ENCODE data around the gene SERPINC1.
"Not testable (repeated sequence)": the region's sequence is repeated elsewhere in the genome, so short reads cannot be mapped to it uniquely, and the experiment has no call there.

SERPINC1 gene

DNA sequence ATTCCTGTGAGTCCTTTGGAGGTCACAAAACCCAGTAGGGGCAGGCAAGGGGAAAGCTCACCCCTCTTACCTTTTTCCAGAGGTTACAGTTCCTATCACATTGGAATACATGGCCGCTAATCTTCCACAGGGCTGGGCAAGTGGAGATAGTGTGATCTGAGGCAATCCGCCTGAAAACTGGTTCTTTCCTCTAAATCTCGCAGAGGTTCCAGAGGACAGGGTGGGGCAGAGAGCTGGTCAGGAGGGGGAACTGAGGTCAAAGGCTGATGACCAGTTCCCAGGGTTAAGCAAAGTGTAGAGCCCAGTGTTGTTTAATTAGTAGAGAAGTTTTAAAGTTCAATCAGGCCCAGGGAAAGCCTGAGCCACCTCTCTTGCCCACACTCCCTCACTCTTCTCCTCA lies at the start of gene SERPINC1:
SERPINC1 (minus strand) TSS at position 179 of the 400 bp plus-strand sequence; CDS start at position 111, 68 bp downstream.
- DNase-seq, result no peak

DNA sequence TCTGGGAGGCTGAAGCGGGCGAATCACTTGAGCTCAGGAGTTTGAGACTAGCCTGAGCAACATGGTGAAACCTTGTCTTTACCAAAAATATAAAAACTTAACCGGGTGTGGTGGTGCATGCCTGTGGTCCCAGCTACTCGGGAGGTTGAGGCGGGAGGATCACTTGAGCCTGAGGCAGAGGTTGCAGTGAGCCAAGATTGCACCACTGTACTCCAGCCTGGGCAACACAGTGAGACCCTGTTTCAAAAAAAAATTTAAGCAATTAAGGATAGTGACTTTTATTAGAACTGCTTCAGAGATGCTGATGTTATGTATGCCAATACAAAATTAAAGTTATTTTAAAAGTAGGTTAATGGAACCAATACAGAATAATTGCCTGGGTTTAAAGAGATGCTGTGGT lies 48.8 kb upstream of the SERPINC1 start:
- not testable (repeated sequence) for DNase-seq

DNA sequence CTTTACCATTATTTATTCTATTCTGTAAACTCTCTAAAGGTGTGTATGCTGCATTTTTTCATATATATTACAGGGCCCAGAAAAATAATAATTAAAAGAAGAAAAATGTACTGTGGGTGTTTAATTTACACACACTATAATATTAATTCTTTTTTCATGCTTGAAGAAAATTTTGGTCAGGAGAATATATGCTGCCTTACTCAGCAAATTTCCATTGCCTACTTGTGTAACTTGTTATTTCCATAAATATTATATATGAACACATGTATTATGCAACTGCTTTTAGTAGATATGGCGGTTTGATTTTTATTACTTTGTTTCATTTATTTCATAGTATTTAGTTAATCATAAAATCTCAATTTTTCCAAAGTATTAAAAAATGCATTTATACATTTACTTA lies 46.4 kb upstream of the SERPINC1 start:
- DNase-seq, result no peak

DNA sequence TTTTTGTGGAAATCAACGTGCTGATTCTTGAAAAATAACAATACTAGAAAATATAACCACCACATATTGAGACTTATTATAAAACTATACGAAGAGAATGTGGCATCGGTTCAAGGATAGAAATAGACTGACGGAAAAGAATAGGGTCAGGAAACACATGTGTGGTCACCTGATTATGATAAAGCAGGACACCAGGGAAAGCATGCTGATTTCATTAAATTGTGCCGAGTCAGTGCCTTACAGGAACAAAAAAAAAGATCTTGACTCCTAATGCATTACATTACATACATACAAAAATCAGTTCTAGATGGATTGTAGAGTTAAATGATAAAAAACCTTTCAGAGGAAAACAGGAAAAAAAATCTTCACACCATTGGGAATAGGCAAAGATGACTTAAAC lies 43.5 kb upstream of the SERPINC1 start:
- DNase-seq, result no peak

DNA sequence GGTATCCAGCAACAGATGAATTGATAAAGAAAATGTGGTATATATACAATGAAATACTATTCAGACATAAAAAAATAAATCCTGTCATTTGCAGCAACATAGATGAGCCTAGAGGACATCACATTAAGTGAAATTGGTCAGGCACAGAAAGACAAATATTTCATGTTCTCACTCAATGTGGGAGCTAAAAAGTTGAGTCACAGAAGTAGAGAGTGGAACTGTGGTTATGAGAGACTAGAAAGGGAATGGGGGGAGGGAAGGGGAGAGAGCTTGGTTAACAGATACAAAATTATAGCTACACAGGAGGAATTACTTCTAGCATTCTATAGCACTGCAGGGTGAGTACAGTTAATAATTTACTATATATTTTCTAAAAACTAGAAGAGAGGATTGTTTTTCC lies 37.1 kb upstream of the SERPINC1 start:
- DNase-seq, result no peak

DNA sequence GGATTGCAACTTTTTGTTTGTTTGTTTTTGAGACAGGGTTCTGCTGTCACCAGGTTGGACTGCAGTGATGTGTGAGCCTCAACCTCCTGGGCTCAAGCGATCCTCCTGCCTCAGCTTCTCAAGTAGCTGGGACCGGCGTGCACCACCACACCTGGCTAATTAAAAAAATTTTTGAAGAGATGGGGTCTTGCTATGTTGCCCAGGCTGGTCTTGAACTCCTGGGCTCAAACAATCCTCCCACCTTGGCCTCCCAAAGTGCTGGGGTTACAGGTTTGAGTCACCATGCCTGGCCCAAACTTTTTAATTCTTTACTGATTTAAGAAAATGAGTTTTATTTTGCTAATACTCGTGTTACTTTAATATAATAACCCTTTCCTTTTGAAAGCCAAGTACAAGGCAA lies 31.5 kb upstream of the SERPINC1 start:
- no peak for DNase-seq

DNA sequence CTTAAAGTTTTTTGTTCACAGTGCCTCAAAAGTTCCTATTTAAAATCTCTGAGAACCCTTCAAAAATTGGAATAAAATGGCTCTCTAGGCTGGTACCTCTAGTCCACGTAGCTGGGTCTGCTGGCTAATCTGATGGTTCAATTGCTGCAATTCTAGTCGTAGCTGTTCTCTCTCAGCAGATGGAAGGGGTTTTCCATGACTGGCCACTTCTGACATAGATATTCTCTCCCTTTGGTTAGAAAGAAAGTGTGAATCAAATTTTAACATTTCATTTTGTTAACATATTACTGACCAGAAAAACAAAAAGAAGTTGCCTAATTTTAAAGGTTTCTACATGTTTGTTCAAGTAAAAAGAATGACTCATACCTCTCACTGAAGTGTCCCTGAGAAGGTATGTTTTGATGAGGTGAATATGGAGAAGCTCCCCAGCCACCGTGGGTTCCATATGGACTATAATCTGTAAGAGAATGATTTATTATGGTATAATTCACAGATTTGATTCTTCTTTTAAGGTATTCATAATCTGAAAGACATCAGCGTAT lies 29.3 kb upstream of the SERPINC1 start:
- DNase-seq, result no peak

DNA sequence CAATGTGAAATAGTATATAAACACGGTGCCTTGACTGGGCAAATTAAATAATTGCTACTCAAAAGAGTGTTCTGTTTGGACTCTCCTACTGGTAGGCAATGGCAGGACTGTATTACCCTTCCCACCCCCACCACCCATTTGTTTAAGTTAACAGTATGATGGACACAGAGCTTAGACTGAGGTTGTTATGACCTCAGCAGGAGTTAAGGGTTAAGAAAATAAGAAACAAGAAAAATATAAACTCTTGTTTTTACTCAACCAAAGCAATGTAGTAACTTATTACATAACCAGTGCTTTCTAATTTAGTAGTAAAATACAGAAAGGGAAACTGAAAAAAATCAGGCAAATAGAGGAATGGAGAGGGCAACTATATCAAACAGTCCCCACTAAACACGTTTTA lies 19.9 kb upstream of the SERPINC1 start:
- no peak for DNase-seq

DNA sequence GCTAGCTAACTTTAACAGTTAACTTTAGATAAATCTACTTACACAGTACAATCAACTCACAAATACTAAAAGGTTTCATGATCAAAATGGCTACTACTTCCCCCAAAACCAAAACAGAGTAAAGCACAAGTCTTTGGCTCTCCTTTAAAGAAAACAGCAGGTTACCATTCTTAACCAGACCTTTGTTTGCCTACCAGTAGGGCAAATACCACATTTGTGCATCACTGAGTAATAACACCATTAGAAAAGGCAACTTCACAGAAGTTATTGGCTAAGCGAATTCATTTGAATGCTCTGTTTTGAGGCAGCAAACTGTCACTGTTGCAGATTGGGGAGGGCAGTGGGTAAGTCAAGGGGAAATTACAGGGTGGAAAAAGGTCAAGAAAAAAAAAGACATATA lies 17.3 kb upstream of the SERPINC1 start:
- DNase-seq, result no peak

DNA sequence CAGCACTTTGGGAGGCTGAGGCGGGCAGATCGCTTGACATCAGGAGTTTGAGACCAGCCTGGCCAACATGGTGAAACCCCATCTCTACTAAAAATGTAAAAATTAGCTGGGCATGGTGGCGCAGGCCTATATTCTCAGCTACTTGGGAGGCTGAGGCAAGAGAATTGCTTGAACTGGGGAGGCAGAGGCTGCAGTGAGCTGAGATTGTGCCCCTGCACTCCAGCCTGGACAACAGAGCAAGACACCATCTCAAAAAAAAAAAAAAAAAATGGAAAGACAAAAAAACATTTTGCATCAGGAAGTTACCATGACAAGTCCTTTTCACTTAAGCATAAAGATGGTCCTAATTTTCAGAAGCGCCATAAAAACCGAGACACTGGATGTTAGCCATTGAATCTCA lies 13.4 kb upstream of the SERPINC1 start:
- not testable (repeated sequence) for DNase-seq

DNA sequence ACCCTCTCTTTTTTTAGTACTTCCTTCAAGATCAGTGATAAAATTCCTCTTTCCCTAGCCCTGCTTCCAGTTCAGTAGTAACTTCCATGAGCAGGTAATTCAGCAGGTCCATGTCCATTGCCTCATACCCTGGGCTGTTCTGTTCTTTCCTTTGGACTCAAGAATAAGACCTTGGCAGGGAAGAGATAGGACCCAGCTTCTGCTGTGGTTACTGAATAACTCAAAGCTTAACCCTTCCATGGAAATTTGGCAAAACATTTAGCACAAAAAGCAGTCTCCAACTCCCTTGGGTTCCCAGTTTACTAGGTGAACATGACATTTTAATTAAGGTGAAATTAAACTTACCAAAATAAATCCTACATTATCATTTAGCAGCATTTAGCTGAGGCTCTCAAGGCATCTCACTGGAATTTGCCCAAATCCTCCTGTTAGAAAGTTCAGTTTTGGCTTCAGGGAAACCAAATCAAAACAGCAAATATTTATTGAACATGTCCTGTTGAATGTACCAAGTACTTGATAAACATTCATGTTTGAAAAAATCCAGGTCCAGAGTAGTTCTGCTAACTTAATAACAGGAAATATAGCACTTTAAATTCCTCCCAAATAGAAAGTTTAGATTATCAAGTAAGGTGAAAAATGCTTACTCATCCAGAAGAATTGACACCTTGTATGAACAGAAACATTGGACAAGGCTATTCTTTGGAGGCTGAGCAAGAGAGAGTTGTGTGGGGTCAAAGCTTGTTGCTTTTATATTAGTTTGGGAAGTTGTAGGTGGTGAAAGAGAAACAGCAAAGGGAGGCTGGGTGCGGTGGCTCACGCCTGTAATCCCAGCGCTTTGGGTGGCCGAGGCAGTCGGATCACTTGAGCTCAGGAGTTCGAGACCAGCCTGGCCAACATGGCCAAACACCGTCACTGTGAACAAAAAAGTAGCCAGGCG lies 8.4 kb upstream of the SERPINC1 start:
- no peak for DNase-seq

DNA sequence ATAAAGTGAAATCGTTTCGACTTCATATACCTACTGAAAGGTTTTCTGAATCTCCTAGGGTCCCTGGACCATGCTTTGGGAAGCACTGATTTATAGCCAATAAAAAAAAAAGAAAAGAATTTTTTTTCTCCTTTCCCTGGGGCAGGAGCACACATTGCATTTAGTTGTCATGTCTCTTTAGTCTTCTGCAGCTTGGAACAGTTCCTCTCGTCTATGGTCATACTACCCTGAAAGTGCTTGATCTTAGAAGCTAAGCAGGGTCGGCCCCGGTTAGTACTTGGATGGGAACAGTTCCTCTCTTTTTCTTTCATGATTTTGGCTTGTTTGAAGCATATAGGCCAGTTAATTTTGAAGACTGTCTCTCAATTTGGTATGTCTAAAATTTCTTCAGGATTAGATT lies 3.7 kb upstream of the SERPINC1 start:
- DNase-seq, result no peak

DNA sequence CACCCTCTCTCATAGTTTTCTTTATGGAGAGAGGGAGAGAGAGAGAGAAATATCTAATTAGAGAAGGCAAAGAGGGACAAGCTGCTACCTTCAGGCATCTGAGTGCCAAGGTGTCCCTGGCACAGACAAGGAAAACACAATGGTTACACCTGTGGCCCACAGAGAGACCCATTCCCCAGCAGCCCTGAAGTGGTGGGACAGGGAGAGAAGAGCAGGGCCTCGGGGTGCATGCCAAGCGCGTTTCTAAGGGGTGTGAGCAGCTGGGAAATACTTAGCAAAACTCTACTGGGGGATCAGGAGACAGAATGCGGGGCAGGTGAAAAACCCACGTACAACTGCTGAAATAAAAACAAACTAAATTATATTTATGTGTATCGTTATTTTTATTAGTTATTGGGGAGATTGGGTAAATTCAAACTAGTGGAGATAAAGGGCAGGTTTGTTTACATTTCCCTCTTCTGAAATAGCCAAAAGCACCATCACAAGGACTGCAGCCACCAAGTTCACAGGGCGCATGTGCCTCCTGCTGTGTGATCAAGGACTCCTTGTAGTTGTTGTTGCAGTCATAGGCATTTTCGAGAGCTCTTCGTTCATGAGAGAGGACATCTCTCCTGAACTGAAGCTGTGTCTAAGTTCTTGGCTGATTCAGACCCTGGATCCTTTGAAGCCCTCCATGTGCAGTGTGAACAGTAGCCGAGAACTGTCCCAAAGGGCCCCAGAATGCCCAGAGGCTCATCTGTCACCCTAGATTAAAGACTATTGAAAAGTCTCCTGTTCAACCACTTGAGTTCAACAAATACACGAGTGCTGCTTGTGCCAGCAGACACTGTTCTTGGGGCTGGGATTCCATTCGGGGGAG lies 737 bp upstream of the SERPINC1 start:
- DNase-seq, result no peak

DNA sequence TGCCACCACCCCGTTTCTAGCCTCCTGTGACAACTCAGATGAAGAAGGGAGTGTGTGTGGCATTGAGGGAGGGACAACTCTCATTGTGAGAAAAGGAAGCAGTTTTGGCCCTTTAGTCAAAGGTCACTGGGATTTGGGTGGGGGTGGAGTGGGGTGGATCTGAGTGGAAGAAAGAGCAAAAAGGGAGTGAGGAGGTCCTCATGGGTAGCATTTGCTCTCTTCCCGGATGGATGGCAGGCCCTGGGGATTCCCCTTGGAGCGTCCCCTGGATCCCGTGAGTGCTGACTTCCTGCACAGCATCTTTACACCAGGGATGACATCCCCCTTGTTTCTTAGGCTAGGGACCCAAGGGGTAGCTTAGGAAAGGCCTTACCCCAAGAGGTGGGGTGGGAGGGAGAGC lies 460 bp downstream of the SERPINC1 start:
- DNase-seq, result no peak

DNA sequence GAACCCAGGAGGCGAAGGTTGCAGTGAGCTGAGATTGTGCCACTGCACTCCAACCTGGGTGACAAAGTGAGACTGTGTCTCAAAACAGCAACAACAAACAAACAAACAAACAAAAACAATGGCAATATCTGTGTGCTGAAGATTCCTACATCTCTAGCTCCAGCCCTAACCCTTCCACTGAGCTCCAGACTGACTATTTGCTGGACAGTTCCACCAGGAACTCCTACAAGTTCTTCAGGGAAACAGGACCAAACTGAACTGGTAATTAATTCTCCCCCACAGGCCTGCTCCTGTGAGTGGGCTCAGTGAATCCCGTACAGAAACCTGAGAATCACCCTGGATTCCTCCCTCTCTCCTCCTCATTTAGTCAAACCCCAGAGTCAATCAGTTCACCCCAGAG lies 1.5 kb downstream of the SERPINC1 start:
- DNase-seq, result no peak

DNA sequence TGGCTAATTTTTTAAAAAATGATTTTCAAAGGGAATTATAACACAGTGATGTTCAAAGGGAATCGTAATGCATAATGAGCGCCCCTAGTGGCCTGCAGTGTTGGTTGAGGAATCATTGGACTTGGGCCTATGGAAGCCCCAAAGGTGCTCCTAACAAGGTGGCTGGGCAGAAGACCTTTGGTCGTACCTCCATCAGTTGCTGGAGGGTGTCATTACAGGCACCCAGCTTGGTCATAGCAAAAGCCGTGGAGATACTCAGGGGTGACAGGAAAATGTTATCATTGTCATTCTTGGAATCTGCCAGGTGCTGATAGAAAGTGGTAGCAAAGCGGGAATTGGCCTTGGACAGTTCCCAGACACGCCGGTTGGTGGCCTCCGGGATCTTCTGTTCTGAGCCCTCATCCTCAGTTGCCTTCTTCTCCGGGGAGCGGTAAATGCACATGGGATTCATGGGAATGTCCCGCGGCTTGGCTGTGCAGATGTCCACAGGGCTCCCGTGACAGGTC lies 2.7 kb downstream of the SERPINC1 start:
- peak; percentile 52 for DNase-seq

DNA sequence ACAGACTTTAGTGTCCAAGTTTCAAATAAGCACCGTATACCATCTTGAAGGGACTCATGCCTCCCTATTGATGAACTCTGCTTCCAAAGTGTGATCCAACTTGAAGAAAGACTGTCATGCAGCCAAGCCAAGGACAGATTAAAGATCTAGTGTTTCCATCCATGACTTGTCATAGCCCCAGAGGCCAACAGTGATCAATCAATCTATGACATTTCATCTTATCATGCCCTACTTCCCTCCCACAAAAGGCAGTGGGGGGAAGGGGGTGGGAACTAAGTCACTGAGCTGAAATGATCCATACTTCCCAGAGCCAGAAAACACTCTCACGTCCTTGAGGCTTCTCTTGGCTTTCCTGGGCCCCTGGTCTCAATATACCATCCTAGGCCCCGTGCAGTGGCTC lies 4.0 kb downstream of the SERPINC1 start:
- no peak for DNase-seq

DNA sequence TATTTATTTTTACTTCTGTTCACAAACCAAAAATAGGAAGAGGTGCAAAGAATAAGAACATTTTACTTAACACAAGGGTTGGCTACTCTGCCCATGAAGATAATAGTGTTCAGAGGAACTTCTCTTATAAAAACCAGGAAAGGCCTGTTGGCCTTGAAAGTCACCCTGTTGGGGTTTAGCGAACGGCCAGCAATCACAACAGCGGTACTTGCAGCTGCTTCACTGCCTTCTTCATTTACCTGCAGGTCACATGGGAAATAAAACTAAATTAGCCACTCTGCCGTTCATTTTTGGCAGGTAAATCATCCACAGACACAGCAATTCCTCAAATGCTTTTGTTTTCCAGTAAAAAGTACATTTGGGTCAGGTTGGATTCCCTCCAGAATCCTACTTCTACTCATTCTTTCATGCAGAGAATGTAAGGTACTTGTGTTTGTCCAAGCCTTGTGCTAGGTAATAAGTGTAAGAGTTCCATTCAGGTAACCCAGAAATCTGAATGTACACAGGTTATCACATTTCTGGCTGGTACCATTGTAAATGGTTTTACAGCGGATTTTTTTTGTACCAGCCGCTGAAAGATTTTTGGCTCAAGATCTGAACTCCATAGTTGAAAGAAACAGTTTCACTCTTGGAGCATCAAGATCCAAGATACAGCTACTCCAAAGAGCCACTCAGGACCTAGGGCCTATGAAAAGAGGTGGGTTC lies 13.1 kb downstream of the SERPINC1 start:
- no peak for DNase-seq

DNA sequence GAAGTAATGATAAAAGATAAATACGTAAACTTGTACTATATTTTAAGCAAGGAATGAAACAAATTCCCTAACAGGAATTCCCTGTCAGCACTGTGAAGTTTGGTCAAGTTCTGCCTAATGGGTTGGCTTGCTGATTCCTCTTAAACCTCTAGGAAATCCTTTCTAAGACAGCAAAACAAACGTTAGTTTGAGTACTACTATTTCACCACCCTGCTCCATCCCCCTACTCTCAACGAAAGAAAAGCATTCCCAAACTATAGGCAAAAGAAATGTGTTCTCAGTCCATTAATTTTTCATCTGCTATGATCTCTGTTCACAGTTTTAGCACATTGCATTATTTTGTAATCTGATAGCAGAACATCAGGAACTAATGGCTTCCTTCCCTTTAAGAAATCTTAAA lies 16.1 kb downstream of the SERPINC1 start:
- DNase-seq, result no peak

DNA sequence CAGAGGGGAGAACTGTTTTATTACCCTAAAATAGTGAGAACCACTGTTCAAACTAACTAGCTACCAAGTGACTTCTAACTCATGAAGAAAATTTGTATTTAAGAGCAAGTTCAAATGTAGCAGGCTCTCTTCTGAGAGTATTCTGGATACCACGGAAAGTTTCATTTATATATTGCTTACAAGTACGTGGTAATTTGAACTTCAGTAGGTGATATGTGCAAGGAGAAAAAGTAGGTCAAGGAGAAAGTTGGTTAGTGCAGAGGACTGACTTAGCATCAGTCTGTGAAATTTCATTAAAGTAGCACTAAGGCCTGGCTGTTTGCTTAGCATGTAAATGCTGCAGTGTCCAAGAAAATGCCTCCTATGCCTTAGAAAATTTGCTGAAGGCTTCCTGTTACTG lies 16.7 kb downstream of the SERPINC1 start:
- no peak for DNase-seq

DNA sequence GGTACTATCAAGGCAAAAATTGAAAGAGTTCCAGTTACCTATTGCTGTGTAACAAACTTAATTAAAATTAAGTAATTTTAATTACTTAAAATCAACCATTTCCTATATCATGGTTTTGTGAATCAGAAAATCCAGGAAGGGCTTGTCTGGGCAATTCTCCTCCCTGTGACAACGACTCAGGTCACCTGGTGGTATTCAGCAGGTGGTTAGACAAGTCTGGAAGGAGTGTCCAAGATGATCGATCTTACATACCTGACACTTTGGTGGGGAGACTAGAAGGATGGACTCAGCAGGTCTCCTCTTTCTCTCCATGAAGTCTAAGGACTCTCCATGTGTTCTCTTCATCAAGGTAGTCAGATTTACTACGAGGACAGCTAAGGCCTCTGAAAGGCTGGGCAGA lies 22.9 kb downstream of the SERPINC1 start:
- no peak for DNase-seq

DNA sequence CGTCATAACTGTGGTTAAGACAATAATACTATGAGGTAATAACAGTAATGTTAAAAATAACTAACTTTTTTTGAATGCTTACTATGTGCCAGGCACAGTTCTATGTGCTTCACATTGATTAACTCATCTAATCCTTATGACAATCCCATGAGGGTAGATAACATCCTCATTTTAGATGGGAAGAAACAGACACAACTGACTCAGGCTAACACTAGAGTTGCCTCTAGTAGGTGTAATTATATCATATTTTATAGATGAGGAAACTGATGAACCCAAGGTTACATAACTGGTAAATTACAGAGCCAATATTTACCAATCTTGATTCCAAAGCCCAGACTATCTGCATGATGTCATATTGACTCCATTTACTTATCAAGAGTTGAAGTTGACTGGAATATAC lies 23.5 kb downstream of the SERPINC1 start:
- no peak for DNase-seq

DNA sequence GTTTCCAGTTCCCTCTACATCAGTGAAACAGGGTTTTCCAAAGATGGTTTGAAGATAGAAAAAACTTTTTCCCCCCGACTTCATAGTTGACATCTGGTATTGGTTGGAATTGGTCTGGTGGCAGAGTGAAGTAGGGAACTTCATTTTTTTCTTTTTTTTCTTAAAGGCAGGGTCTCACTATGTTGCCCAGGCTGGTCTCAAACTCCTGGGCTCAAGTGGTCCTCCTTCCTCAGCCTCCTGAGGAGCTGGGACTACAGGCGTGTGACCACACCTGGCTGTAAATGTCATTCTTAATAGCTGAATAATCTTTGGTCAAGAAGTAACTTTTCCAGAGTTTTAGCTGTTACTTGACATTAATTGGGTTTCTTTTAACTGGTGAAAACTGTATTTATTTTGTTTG lies 27.2 kb downstream of the SERPINC1 start:
- no peak for DNase-seq

Measured in activated CD4-positive, alpha-beta T cell treated with anti-CD3 and anti-CD28 coated beads for 48 hours (primary cell).